Activated CD8-positive, alpha-beta memory T cell treated with anti-CD3 and anti-CD28 coated beads, Interleukin-2, amount 50 U/mL, for 24 hours (primary cell): ENCODE data around the gene PLAC1.
A peak's percentile ranks its signal among the peaks of the same experiment; 100 is the strongest.

Source experiments
- DNase-seq: peaks from one replicate; pipeline ENCODE4 v3.0.0-alpha.2; 2020; ENCODE audit errors: extremely low read depth

PLAC1 gene

GRCh38 chrX:134670134-134670924 is 12.1 kb upstream of the PLAC1 start:
- no peak for DNase-seq

DNA sequence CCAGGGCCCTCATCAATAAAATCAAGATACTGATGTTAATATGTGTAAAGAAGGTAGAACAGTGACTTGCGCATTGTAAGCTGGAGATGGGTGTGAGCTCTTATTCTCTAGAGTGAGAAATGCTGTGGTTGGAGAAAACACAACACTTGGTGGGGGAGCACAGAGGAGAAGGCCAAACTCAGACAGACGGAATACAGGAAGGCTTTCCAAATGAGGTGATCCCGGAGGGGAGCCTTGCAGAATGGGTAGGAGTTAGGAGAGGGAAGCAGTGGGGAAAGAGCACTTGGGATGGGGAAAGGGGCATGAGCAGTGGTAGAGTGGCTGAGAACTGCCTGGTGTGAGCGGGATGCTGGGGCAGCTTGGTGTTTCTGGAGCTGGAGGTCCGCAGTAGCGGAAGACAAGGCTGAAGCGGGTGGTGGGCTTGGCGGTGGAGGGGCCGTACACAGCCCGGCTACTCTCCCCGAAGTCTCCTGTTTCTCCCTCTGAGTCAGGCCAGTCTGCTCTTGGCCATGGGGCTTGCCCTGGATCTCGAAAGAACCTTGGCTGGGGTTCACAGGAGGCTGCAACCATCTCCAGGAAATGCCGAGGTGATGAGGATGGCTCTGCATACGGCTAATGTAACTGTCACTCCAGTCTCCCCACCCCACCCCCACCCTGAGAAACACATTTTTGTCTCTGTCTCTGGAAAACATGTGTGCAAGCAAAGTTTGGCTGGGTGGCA is 11.3 kb upstream of the PLAC1 start:
- DNase-seq, result no peak

- DNase-seq, result no peak
Measured at GRCh38 chrX:134664202-134664601, 5.9 kb upstream of the PLAC1 start.

- DNase-seq, result no peak
Measured at GRCh38 chrX:134661295-134661694, 3.0 kb upstream of the PLAC1 start.

GRCh38 chrX:134660627-134661026 is 2.4 kb upstream of the PLAC1 start:
- no peak for DNase-seq

DNA sequence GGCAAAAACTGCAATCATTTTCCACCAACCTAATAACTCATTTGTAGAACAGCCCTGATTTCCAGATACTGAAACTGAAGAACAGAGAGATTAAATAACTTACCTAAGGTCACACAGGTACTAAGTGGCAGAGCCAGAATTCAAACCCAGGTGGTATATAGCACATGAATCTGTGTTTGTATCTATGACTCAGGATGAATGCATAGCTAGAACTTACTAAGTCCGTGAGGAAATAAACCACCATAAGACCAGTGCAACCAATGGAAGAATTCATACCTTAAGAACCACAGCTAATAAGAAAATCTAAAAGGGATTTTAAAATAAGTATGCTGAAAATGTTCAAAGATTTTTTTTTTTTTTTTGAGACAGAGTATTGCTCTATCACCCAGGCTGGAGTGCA is 1.5 kb upstream of the PLAC1 start:
- DNase-seq, result no peak

GRCh38 chrX:134658760-134659023 is 421 bp upstream of the PLAC1 start:
- DNase-seq, result no peak

- peak; percentile 0 for DNase-seq
Measured at GRCh38 chrX:134654398-134655012, 3.8 kb downstream of the PLAC1 start.

DNA sequence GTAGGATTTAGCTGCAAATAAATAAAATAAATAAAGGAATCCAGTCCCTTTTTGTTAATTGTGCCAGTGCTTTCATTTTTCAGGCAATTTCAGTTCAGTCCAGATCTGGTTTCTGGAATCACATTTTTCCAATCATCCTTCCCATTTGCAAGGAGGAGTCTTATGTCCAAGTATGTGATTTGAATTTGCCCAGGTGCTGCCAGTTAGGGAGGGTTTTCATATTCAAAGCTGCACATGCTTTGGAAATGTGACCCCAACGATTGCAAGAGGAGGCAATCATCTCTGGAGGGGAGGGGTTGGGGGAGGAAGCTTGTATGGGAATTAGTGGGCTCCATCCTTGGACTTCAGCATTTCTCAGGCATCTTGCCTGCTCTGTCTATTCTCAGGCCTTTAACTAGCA is 4.4 kb downstream of the PLAC1 start:
- DNase-seq, result no peak

GRCh38 chrX:134650701-134651100 is 7.6 kb downstream of the PLAC1 start:
- no peak for DNase-seq

DNA sequence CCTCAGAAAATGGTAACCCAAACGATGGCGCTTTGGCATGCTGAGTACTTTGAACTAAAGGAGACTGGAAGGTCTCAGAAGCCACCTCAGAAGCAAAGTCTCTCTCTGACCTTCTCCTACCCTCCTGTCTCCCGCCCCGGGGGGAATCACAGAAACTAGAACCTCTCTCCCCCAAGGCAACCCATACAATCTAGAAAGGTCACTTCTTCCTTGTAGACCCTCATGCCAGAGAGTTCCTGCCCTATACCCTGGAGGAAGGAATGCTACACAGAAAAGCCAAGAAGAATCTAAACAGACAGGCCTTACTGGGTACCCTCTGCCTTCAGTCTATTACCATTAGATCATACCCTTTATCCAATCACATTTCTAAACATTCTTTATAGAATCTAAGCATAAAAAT is 8.5 kb downstream of the PLAC1 start:
- DNase-seq, result no peak

GRCh38 chrX:134647477-134647877 is 10.8 kb downstream of the PLAC1 start:
- no peak for DNase-seq

- DNase-seq, result no peak
Measured at GRCh38 chrX:134646691-134647090, 11.6 kb downstream of the PLAC1 start.

DNA sequence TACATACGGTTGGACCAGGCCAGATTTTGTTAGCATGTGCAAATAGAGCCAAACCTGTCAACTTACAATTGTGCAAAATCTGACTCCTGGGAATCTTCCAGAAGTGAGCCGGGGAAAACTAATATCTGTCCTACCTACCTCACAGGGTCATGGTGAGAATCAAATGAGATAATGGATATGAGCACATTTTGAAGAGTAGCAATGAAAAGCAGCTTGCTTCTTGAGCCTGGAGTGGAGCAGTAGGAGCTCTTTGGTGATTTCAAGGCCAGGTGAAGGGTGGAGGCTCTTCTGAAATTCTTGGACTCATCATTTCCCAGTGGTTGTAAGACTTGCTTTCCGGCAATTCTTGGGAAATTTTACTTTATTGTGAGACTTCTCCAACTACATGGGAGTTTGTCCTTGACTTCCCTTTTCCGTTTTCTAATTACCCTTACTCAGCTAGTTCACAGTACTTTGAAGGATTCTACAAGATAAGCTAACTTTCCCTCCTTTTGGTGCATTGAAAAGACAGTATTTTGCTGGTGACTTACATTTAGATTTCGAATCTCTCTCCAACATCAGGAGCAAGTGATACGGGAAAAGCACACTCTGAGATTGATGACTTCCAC is 12.2 kb downstream of the PLAC1 start:
- no peak for DNase-seq

DNA sequence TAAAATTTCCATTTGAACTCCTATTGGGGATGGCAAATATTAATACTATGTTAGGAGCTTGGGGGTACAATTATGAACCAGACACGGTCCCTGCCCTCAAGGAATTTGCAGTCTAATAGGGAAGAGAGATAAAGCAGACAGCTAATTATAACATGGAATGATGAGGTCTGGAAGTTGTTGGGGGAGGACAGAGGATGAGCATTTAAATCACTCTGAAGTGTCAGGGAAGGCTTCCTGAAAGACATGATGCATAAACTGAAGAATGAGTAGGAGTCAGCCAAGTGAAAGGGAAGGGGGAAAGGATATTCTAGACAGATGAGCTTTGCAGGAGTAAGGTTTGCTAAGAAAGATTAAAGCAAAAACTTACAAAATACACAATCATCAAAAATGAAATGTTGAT is 15.9 kb downstream of the PLAC1 start:
- no peak for DNase-seq

DNA sequence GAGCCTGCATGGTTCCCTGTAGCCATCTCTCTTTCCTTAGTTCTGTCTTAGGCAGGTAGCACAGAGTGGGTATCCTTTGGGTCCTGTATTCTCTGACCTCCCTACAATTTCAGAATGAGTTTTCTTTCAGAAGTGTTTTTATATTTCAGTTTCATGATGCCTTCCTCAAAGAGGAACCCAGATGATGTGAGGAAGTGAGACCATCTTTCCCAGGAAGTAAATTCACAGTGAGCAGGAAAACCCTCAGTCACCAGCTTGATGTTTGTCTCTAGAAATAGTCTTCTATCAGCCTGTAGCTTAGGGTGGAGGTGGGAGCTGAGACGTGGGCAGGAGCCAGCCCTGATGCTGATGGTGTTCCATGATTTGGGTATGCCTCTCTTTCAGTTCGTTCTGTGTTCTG is 16.9 kb downstream of the PLAC1 start:
- no peak for DNase-seq

DNA sequence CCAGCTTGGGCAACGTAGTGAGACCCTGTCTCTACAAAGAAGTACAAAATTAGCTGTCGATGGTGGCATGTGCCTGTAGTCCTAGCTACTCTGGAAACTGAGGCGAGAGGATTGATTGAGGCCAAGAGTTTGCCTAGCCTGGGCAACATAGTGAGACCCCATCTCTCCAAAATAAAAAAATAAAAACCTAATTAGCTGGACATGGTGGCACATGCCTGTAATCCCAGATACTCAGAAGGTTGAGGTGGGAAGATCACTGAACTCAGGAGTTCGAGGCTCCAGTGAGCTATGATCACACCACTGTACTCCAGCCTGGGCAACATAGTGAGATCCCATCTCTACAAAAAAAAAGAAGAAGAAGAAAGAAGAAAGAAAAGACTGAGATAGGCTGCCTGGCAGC is 17.4 kb downstream of the PLAC1 start:
- no peak for DNase-seq

GRCh38 chrX:134636851-134637250 is 21.4 kb downstream of the PLAC1 start:
- DNase-seq, result no peak

DNA sequence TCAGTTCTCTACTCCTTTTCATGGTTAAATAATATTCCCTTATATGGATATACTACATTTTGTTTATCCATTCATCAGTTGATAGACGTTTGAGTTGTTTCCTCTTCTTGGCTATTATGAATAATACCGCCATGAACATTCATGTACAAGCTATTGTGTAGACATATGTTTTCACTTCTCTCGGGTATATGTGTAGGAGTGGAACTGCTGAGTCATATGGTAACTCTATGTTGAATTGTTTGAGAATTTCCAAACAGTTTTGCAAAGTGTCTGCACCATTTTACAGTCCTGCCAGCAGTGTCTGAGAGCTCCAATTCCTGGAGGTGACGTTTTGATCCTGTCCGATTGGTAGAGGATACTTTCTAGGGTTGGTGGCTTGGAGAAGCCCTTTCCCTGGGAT is 23.6 kb downstream of the PLAC1 start:
- no peak for DNase-seq

DNA sequence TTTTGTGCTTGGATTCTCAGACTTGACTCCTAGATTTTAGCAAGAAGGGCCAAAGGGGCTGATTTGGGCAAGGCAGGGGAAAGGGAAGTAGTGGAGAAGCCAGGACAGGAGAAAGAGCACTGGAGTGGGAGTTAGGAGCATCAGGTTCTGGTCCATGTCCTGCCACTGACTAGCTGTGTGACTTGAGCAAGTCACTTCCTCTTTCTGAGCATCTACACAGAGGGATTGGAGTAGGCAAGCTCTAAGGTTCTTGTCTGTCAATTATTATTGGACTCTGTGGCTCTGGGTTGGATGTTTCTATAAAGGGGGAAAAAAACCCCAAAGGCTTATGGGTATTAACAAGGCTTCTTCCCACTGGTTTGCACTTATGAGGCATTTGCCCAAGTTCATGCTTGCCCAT is 24.4 kb downstream of the PLAC1 start:
- DNase-seq, result no peak

DNA sequence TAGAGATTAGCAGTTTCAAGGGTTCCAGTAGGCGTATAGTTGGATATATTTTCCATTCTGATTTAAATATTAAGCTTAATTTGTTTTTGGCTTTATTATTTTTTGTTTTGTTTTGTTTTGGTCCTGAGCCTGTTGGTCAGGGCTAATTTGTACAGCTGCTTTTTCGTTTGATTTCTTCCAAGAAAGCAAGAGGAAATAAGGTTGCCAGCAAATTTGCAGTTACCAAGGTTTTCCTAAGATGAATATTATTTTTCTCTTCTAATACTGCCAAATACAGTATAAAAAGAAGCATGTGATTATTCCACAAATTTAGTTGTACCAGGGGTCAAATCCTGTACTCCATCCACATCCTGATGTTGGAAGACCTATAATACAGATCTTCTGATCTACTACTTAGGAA is 24.9 kb downstream of the PLAC1 start:
- no peak for DNase-seq

DNA sequence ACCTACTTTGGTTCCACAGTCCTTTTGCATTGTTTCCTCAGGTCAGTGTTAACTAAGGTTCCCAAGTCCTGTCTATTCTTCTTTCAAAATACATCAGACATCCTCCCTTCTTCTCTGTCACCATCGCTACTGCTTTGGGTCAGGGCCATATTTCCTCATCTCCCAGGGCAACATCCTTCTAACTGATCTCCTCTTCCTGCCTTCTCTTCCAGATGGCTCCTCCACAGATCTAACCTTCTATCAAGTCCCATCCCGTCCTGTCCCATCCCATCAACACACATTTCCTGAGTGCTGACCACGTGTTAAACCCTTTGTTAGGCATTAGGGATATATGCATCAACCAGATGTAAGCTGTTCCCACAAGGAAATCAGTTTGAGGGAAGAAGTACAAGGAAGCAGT is 25.9 kb downstream of the PLAC1 start:
- DNase-seq, result no peak
